ENCODE results near the gene MEX3A. TPM values are rescaled to one million over a fixed set of nuclear protein-coding genes. Genes with fewer than 3 reads are reported as not detected.

The MEX3A gene
- total RNA-seq, 4 donors from 2014 or later, result 0.29 to 13.3 (median 2.0) TPM

GRCh38 chr1:156112276-156113137, 30.2 kb upstream of the MEX3A start:
- no peaks in the 10 kb centered on the region for H3K9me3 ChIP-seq
- no peaks in the 10 kb centered on the region for H3K27me3 ChIP-seq
- no peak for DNase-seq
- H3K27ac ChIP-seq, result peak overlapping the region; percentile 97 to 99
- H3K4me1 ChIP-seq, result peaks cover 4 to 11% of the 10 kb centered on the region in 2 donors
- intact Hi-C loops (cut with DNase I; ENCODE audit: low total_unique reads), result no loop called here
- H3K4me3 ChIP-seq, result no peak overlapping the region
- TF ChIP-seq POLR2A (IDR thresholded peaks at IDR 0.05) (no peak), CTCF (IDR thresholded peaks at IDR 0.05) (no peak)
- H3K36me3 ChIP-seq, result no peaks in the 10 kb centered on the region

- Histone ChIP-seq H3K4me1 (peaks cover 4 to 8% of the 10 kb centered on the region in 2 donors), H3K9me3 (no peaks in the 10 kb centered on the region), H3K36me3 (no peaks in the 10 kb centered on the region), H3K27me3 (no peaks in the 10 kb centered on the region), H3K4me3 (no peak overlapping the region), H3K27ac (peak overlapping the region; percentile 97 to 99)
- DNase-seq, result no peak
- TF ChIP-seq POLR2A (IDR thresholded peaks at IDR 0.05) (no peak), CTCF (IDR thresholded peaks at IDR 0.05) (no peak)
- intact Hi-C loops (cut with DNase I; ENCODE audit: low total_unique reads), result no loop called here
Observed at GRCh38 chr1:156111355-156111962, 29.2 kb upstream of the MEX3A start.

- Histone ChIP-seq H3K27me3 (no peaks in the 10 kb centered on the region), H3K9me3 (no peaks in the 10 kb centered on the region), H3K27ac (no peak overlapping the region), H3K4me1 (peaks cover 9 to 13% of the 10 kb centered on the region in 2 donors), H3K36me3 (no peaks in the 10 kb centered on the region), H3K4me3 (no peak overlapping the region)
- no peak for DNase-seq
- TF ChIP-seq POLR2A (IDR thresholded peaks at IDR 0.05) (no peak), CTCF (IDR thresholded peaks at IDR 0.05) (no peak)
- intact Hi-C loops (cut with DNase I; ENCODE audit: low total_unique reads), result no loop called here
Observed at GRCh38 chr1:156110252-156110651, 28.0 kb upstream of the MEX3A start.

- Histone ChIP-seq H3K27ac (peak overlapping the region; percentile 93 to 99), H3K36me3 (no peaks in the 10 kb centered on the region), H3K27me3 (no peaks in the 10 kb centered on the region), H3K4me3 (no peak overlapping the region), H3K4me1 (peaks cover 20 to 27% of the 10 kb centered on the region in 2 donors), H3K9me3 (no peaks in the 10 kb centered on the region)
- TF ChIP-seq POLR2A (IDR thresholded peaks at IDR 0.05) (no peak), CTCF (IDR thresholded peaks at IDR 0.05) (no peak)
- intact Hi-C loops (cut with DNase I; ENCODE audit: low total_unique reads), result no loop called here
- no peak for DNase-seq
Observed at GRCh38 chr1:156108664-156109241, 26.5 kb upstream of the MEX3A start.

GRCh38 chr1:156108057-156108456, 25.8 kb upstream of the MEX3A start:
- no peak for DNase-seq
- Histone ChIP-seq H3K9me3 (no peaks in the 10 kb centered on the region), H3K27ac (peak overlapping the region; percentile 93 to 99), H3K27me3 (no peaks in the 10 kb centered on the region), H3K4me1 (peaks cover 24 to 28% of the 10 kb centered on the region in 2 donors), H3K4me3 (no peak overlapping the region), H3K36me3 (no peaks in the 10 kb centered on the region)
- TF ChIP-seq POLR2A (IDR thresholded peaks at IDR 0.05) (no peak), CTCF (IDR thresholded peaks at IDR 0.05) (no peak)
- intact Hi-C loops (cut with DNase I; ENCODE audit: low total_unique reads), result no loop called here
